PC-3 (cell line): ENCODE measurements around the gene TMEM192. TPM values are rescaled to one million over a fixed set of nuclear protein-coding genes. Genes with fewer than 3 reads are reported as not detected.

ENCODE experiments used
- ATAC-seq: fragments of 200-7000 bp; cut with Tn5 transposase; 2 replicates; pipeline ENCODE4 v1.9.1; 2020; ENCODE audit warnings: mild to moderate bottlenecking, moderate library complexity
- BruUV-seq: library from RNA; stranded (reverse); fragments of 400-500 nt; replicated peaks from 2 replicates; lab custom pipeline; 2021; lab: Mats Ljungman, UMichigan
- CTCF ChIA-PET: fragments of 300-600 bp; sonication (Branson Sonifier 250); formaldehyde crosslinking; loops from one replicate; lab custom pipeline; 2022; ENCODE audit warnings: antibody characterized with exemption; lab: Charles Lee
- POLR2A ChIA-PET: fragments of 300-600 bp; sonication (Branson Sonifier 250); formaldehyde crosslinking; loops from one replicate; lab custom pipeline; 2022; ENCODE audit warnings: antibody characterized with exemption; ENCODE audit not compliant: unreplicated experiment; lab: Charles Lee
- DNase-seq: peaks from one replicate; pipeline ENCODE4 v3.0.0-alpha.2; 2015
- H2AFZ ChIP-seq: fragments of 300-600 bp; sonication (generic); 2 replicates; pipeline ENCODE4 v1.6.0; 2016; ENCODE audit warnings: antibody characterized with exemption, low read length
- H3F3A ChIP-seq: fragments of 300-600 bp; sonication (generic); one replicate; pipeline ENCODE4 v1.6.0; 2017; ENCODE audit warnings: antibody characterized with exemption, low read length, control low read depth, mild to moderate bottlenecking; ENCODE audit not compliant: unreplicated experiment
- H3K27ac ChIP-seq: fragments of 300-600 bp; sonication (generic); 2 replicates; pipeline ENCODE4 v1.5.1; 2016; ENCODE audit warnings: mild to moderate bottlenecking, low read length
- H3K27me3 ChIP-seq: fragments of 300-600 bp; sonication (generic); 2 replicates; pipeline ENCODE4 v1.6.1; 2016; ENCODE audit warnings: low read length, mixed read lengths
- H3K36me3 ChIP-seq: fragments of 300-600 bp; sonication (generic); 2 replicates; pipeline ENCODE4 v1.6.1; 2016; ENCODE audit warnings: low read depth, mixed run types, low read length, mixed read lengths
- H3K4me1 ChIP-seq: fragments of 300-600 bp; sonication (generic); 2 replicates; pipeline ENCODE4 v1.5.1; 2016; ENCODE audit warnings: low read length; ENCODE audit not compliant: insufficient read depth
- H3K4me2 ChIP-seq: fragments of 300-600 bp; sonication (generic); 2 replicates; pipeline ENCODE4 v1.6.0; 2016; ENCODE audit warnings: low read length
- H3K4me3 ChIP-seq: fragments of 300-600 bp; sonication (generic); 2 replicates; pipeline ENCODE4 v1.5.1; 2016; ENCODE audit warnings: mild to moderate bottlenecking, low read length, mixed read lengths
- H3K79me2 ChIP-seq: fragments of 300-600 bp; sonication (generic); 2 replicates; pipeline ENCODE4 v1.6.1; 2017; ENCODE audit warnings: low read length, mixed read lengths
- H3K9ac ChIP-seq: fragments of 300-600 bp; sonication (generic); 2 replicates; pipeline ENCODE4 v1.6.0; 2016; ENCODE audit warnings: mild to moderate bottlenecking, low read length
- H3K9me2 ChIP-seq: fragments of 300-600 bp; sonication (generic); replicated peaks from 2 replicates; pipeline ENCODE4 v1.6.1; 2016; ENCODE audit warnings: mixed run types, low read length, mixed read lengths
- H3K9me3 ChIP-seq: fragments of 300-600 bp; sonication (generic); 2 replicates; pipeline ENCODE4 v1.6.1; 2016; ENCODE audit warnings: low read length, mixed read lengths
- H4K20me1 ChIP-seq: fragments of 300-600 bp; sonication (generic); 2 replicates; pipeline ENCODE4 v1.6.1; 2016; ENCODE audit warnings: low read length, mixed read lengths
- EZH2 ChIP-seq: fragments of 300-600 bp; sonication (generic); IDR thresholded peaks from one replicate; pipeline ENCODE4 v1.6.1; 2017; ENCODE audit warnings: antibody characterized with exemption, mild to moderate bottlenecking, low read length; ENCODE audit not compliant: unreplicated experiment
- EZH2phosphoT487 ChIP-seq: fragments of 300-600 bp; sonication (generic); IDR thresholded peaks from 2 replicates; pipeline ENCODE4 v1.6.1; 2018; ENCODE audit warnings: mild to moderate bottlenecking, antibody characterized with exemption, low read length, borderline replicate concordance
- intact Hi-C: fragments of 100-400 bp; cut with micrococcal nuclease; formaldehyde crosslinking; loops from 2 replicates; pipeline ENCODE4 v1.9.0; 2023
- total RNA-seq: library from RNA; depleted of rRNA; stranded (reverse); fragments of >200 nt; gene quantifications from 2 replicates; pipeline ENCODE4 v1.2.3, GENCODE V29; 2014
- TF ChIP-seq, protein P1 (sequence below): fragments of 300-600 bp; sonication (generic); conservative IDR thresholded peaks from 2 replicates; pipeline ENCODE4 v1.5.1; 2017; ENCODE audit warnings: antibody characterized with exemption, low read depth, mild to moderate bottlenecking, low read length

The TMEM192 gene
- total RNA-seq, 1 experiment from 2014 or later: 7.4 TPM

DNA sequence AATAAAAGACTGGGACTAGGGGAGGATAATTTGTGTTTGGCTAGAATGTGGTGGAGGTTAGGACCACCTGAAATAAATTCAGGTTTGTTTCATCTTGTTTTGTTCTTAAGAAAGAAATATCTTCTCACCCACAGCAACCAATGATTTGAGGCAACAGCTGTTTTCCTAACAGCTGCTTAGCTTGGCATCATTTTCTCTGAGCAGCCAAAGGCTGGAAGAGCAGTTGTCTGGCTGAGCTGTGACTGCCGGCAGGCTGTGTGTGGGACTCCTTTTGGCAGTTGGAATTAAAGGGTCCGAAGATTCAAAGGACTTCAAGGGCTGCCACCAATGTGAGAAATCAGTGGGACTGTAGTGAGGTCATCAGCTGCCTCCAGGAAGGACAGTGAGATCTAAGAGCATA is 54.0 kb downstream of the TMEM192 start:
- ATAC-seq (no peak), DNase-seq (no peak)
- Histone ChIP-seq H3K9me2 (no peaks in the 10 kb centered on the region), H3K4me1 (no peaks in the 10 kb centered on the region), H2AFZ (no peak overlapping the region), H3K27me3 (no peaks in the 10 kb centered on the region), H3K27ac (no peak overlapping the region), H3F3A (no peaks in the 10 kb centered on the region), H3K9ac (no peak overlapping the region), H3K36me3 (no peaks in the 10 kb centered on the region), H3K4me3 (no peak overlapping the region), H3K79me2 (no peaks in the 10 kb centered on the region), H3K9me3 (no peaks in the 10 kb centered on the region), H3K4me2 (no peak overlapping the region), H4K20me1 (no peaks in the 10 kb centered on the region)
- intact Hi-C loops: no loop called here
- ChIA-PET CTCF (no interaction called here), POLR2A (no interaction called here)
- no peak for TF ChIP-seq EZH2
- TF ChIP-seq, protein P1, sequence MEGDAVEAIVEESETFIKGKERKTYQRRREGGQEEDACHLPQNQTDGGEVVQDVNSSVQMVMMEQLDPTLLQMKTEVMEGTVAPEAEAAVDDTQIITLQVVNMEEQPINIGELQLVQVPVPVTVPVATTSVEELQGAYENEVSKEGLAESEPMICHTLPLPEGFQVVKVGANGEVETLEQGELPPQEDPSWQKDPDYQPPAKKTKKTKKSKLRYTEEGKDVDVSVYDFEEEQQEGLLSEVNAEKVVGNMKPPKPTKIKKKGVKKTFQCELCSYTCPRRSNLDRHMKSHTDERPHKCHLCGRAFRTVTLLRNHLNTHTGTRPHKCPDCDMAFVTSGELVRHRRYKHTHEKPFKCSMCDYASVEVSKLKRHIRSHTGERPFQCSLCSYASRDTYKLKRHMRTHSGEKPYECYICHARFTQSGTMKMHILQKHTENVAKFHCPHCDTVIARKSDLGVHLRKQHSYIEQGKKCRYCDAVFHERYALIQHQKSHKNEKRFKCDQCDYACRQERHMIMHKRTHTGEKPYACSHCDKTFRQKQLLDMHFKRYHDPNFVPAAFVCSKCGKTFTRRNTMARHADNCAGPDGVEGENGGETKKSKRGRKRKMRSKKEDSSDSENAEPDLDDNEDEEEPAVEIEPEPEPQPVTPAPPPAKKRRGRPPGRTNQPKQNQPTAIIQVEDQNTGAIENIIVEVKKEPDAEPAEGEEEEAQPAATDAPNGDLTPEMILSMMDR: no peak
- TF ChIP-seq EZH2phosphoT487: no peak
- BruUV-seq: no TSS peak

DNA sequence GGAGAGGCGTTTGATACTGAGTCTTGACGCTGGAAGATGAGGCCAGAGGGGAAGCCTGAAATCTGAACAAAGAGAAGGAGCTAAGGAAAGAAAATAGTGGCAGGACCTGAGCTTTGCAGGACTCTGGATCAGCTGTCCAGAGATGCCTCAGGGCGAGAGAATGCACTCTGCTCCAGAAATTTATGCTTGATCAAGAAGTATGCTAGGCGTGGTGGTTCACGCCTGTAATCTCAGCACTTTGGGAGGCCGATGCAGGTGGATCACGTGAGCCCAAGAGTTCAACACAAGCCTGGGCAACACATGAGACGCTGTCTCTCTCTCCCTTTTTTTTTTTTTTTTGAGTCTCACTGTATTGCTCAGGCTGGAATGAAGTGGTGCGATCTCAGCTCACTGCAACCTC is 57.1 kb downstream of the TMEM192 start:
- Histone ChIP-seq H3K9me2 (no peaks in the 10 kb centered on the region), H3K9me3 (no peaks in the 10 kb centered on the region), H3K4me2 (no peak overlapping the region), H2AFZ (no peak overlapping the region), H3K79me2 (no peaks in the 10 kb centered on the region), H3K4me1 (no peaks in the 10 kb centered on the region), H4K20me1 (no peaks in the 10 kb centered on the region), H3K27ac (no peak overlapping the region), H3K27me3 (no peaks in the 10 kb centered on the region), H3K9ac (no peak overlapping the region), H3K4me3 (no peak overlapping the region), H3F3A (no peaks in the 10 kb centered on the region), H3K36me3 (no peaks in the 10 kb centered on the region)
- no peak for TF ChIP-seq EZH2
- TF ChIP-seq, protein P1: no peak
- TF ChIP-seq EZH2phosphoT487: no peak
- no TSS peak for BruUV-seq
- CTCF ChIA-PET: no interaction called here
- intact Hi-C loops: no loop called here
- POLR2A ChIA-PET: no interaction called here
- DNase-seq (no peak), ATAC-seq (no peak)

DNA sequence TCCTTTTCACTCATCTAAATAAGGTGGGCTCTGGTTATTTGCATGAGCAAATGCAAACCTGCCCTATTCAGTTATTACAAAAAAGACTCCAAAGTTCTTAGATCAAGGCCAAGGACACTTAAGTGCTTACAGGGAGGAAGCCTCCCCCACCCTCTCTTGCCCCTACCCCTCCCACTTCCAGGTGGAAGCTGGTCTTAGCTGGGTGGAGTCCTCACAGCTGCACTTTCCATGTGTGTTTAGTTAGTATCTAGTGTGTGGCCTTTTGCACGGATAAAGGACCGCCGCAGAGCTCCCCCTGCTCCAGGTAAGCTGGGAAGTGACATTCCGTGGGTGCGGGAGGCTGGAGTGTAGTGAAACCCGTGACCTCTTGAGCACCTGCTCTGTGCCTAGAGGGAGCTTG is 59.0 kb downstream of the TMEM192 start, which contains the start of gene TRIM75:
TSS of gene TRIM75 (plus strand) at position 222 of the 400 bp plus-strand sequence. CDS start 5,282 bp downstream, outside the sequence.
- Histone ChIP-seq H3K9me2 (no peaks in the 10 kb centered on the region), H3K4me1 (no peaks in the 10 kb centered on the region), H3K4me3 (no peak within 1 kb of the TSS), H3F3A (no peaks in the 10 kb centered on the region), H3K27ac (no peak within 1 kb of the TSS), H3K27me3 (no peaks in the 10 kb centered on the region), H3K9ac (no peak within 1 kb of the TSS), H2AFZ (no peak within 1 kb of the TSS), H4K20me1 (no peaks in the 10 kb centered on the region), H3K36me3 (no peaks in the 10 kb centered on the region), H3K9me3 (no peaks in the 10 kb centered on the region), H3K79me2 (no peaks in the 10 kb centered on the region), H3K4me2 (no peak within 1 kb of the TSS)
- ChIA-PET CTCF (no interaction called here), POLR2A (no interaction called here)
- no peak for DNase-seq
- no peak for TF ChIP-seq EZH2phosphoT487
- TF ChIP-seq EZH2: no peak
- TF ChIP-seq, protein P1: no peak
- no TSS peak for BruUV-seq
- intact Hi-C loops: no loop called here
- ATAC-seq: no peak
